IMR-90 (cell line): ENCODE results near the gene EPB41L5.

Source experiments
- CHD1 ChIP-seq: IDR thresholded peaks from 2 replicates; pipeline ENCODE4 v1.6.1; 2012; ENCODE audit warnings: low read depth, low read length, improper control_type of control experiment
- MXI1 ChIP-seq: IDR thresholded peaks from 2 replicates; pipeline ENCODE4 v1.6.1; 2012; ENCODE audit warnings: low read depth, mild to moderate bottlenecking, low read length, moderate library complexity, borderline replicate concordance
- NFE2L2 ChIP-seq: fragments of 150-350 bp; IDR thresholded peaks from 2 replicates; pipeline ENCODE4 v1.6.1; 2016; ENCODE audit warnings: low read depth, mild to moderate bottlenecking, low read length
- POLR2A ChIP-seq: IDR thresholded peaks from 2 replicates; pipeline ENCODE4 v1.6.1; 2012; ENCODE audit warnings: mild to moderate bottlenecking, low read depth, low read length
- TF ChIP-seq, protein P1 (sequence below): conservative IDR thresholded peaks from 2 replicates; pipeline ENCODE4 v1.5.1; 2012; ENCODE audit warnings: mild to moderate bottlenecking, low read depth, low read length, improper control_type of control experiment

DNA sequence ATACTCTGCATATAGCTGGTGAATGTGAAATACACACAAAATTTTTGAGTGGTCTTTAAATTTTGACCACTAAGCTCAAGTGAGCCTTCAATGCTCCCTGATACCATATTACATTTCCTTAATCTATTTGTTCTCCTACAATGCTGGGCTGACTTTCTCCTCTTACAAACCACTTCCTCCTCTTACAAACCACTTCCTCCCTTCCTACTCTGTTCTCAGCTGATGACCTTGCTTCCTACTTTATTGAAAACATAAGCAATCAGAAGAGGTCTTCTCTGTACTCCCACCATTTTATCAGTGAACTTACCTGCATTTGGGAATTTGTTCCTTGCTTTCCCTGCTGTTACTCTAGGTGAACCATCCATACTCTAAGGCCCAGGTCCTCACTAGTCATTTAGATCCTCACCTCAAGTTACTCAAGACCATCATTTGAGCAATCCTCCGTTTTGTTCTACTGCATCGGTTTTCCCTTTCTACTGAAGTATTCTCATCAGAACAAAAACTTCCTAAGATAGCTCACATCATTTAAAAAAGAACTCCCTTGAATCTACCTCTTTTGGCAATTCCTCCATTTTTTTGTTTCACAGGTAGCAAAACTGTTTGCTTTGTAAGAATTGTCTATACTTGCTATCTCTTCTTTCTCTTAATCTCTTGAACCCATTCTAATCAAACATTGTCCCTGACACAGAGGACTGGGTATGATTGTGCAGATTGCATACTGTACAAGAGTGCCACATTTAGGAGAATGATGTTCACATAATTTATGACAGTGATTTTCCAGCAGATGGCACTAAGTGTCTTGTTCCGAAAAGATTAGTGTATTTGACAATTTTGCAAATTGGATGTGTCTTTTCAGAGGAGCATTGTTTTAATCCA, 96.5 kb downstream of the EPB41L5 start:
- TF ChIP-seq, protein P1, sequence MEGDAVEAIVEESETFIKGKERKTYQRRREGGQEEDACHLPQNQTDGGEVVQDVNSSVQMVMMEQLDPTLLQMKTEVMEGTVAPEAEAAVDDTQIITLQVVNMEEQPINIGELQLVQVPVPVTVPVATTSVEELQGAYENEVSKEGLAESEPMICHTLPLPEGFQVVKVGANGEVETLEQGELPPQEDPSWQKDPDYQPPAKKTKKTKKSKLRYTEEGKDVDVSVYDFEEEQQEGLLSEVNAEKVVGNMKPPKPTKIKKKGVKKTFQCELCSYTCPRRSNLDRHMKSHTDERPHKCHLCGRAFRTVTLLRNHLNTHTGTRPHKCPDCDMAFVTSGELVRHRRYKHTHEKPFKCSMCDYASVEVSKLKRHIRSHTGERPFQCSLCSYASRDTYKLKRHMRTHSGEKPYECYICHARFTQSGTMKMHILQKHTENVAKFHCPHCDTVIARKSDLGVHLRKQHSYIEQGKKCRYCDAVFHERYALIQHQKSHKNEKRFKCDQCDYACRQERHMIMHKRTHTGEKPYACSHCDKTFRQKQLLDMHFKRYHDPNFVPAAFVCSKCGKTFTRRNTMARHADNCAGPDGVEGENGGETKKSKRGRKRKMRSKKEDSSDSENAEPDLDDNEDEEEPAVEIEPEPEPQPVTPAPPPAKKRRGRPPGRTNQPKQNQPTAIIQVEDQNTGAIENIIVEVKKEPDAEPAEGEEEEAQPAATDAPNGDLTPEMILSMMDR: peak; percentile 54
- TF ChIP-seq POLR2A (no peak), CHD1 (no peak), MXI1 (no peak), NFE2L2 (no peak)
